ENCODE data around the gene TMUB1. TPM values are rescaled to one million over a fixed set of nuclear protein-coding genes. Genes with fewer than 3 reads are reported as not detected.
A peak's percentile ranks its signal among the peaks of the same experiment; 100 is the strongest.

Gene TMUB1
- total RNA-seq, 1 donor from 2014 or later, result 45.7 TPM

GRCh38 chr7:151103973-151104372, 20.7 kb upstream of the TMUB1 start:
- Mint-ChIP-seq H3K27me3 (ENCODE audit: unreplicated experiment) (peaks cover 8% of the 10 kb centered on the region), H3K4me1 (ENCODE audit: low read depth, unreplicated experiment) (peaks cover 52% of the 10 kb centered on the region), H3K9me3 (ENCODE audit: unreplicated experiment) (peaks cover 11% of the 10 kb centered on the region), H3K27ac (ENCODE audit: unreplicated experiment) (peak overlapping the region; percentile 1), H3K36me3 (ENCODE audit: unreplicated experiment) (no peaks in the 10 kb centered on the region), H3K4me3 (ENCODE audit: unreplicated experiment) (peak overlapping the region; percentile 10)
- DNase-seq, result no peak
- TF ChIP-seq CTCF (IDR thresholded peaks at IDR 0.05; ENCODE audit: partially characterized antibody, unreplicated experiment), result no peak

GRCh38 chr7:151102991-151103390, 19.7 kb upstream of the TMUB1 start:
- TF ChIP-seq CTCF (IDR thresholded peaks at IDR 0.05; ENCODE audit: partially characterized antibody, unreplicated experiment), result no peak
- DNase-seq, result no peak
- H3K4me3 Mint-ChIP-seq (ENCODE audit: unreplicated experiment), result peak overlapping the region; percentile 34
- peak overlapping the region; percentile 33 for H3K27ac Mint-ChIP-seq (ENCODE audit: unreplicated experiment)
- H3K4me1 Mint-ChIP-seq (ENCODE audit: low read depth, unreplicated experiment), result peaks cover 44% of the 10 kb centered on the region
- H3K36me3 Mint-ChIP-seq (ENCODE audit: unreplicated experiment), result no peaks in the 10 kb centered on the region
- peaks cover 11% of the 10 kb centered on the region for H3K9me3 Mint-ChIP-seq (ENCODE audit: unreplicated experiment)
- H3K27me3 Mint-ChIP-seq (ENCODE audit: unreplicated experiment), result peaks cover 6% of the 10 kb centered on the region

GRCh38 chr7:151101621-151102396, 18.5 kb upstream of the TMUB1 start:
- peaks cover 44% of the 10 kb centered on the region for H3K4me1 Mint-ChIP-seq (ENCODE audit: low read depth, unreplicated experiment)
- no peak for TF ChIP-seq CTCF (IDR thresholded peaks at IDR 0.05; ENCODE audit: partially characterized antibody, unreplicated experiment)
- peaks cover 11% of the 10 kb centered on the region for H3K9me3 Mint-ChIP-seq (ENCODE audit: unreplicated experiment)
- H3K4me3 Mint-ChIP-seq (ENCODE audit: unreplicated experiment), result no peak overlapping the region
- peaks cover 5% of the 10 kb centered on the region for H3K27me3 Mint-ChIP-seq (ENCODE audit: unreplicated experiment)
- DNase-seq, result no peak
- H3K27ac Mint-ChIP-seq (ENCODE audit: unreplicated experiment), result peak overlapping the region; percentile 22
- H3K36me3 Mint-ChIP-seq (ENCODE audit: unreplicated experiment), result no peaks in the 10 kb centered on the region

- peak overlapping the region; percentile 20 for H3K4me3 Mint-ChIP-seq (ENCODE audit: unreplicated experiment)
- peaks cover 44% of the 10 kb centered on the region for H3K4me1 Mint-ChIP-seq (ENCODE audit: low read depth, unreplicated experiment)
- DNase-seq, result no peak
- no peak overlapping the region for H3K27ac Mint-ChIP-seq (ENCODE audit: unreplicated experiment)
- no peaks in the 10 kb centered on the region for H3K36me3 Mint-ChIP-seq (ENCODE audit: unreplicated experiment)
- no peak for TF ChIP-seq CTCF (IDR thresholded peaks at IDR 0.05; ENCODE audit: partially characterized antibody, unreplicated experiment)
- peaks cover 11% of the 10 kb centered on the region for H3K9me3 Mint-ChIP-seq (ENCODE audit: unreplicated experiment)
- peaks cover 4% of the 10 kb centered on the region for H3K27me3 Mint-ChIP-seq (ENCODE audit: unreplicated experiment)
Measured at GRCh38 chr7:151100921-151101320, 17.6 kb upstream of the TMUB1 start.

- Mint-ChIP-seq H3K4me3 (ENCODE audit: unreplicated experiment) (no peak overlapping the region), H3K36me3 (ENCODE audit: unreplicated experiment) (no peaks in the 10 kb centered on the region), H3K27ac (ENCODE audit: unreplicated experiment) (no peak overlapping the region), H3K9me3 (ENCODE audit: unreplicated experiment) (peaks cover 7% of the 10 kb centered on the region), H3K27me3 (ENCODE audit: unreplicated experiment) (peaks cover 3% of the 10 kb centered on the region), H3K4me1 (ENCODE audit: low read depth, unreplicated experiment) (peaks cover 46% of the 10 kb centered on the region)
- TF ChIP-seq CTCF (IDR thresholded peaks at IDR 0.05; ENCODE audit: partially characterized antibody, unreplicated experiment), result no peak
- DNase-seq, result no peak
Measured at GRCh38 chr7:151099486-151100211, 16.4 kb upstream of the TMUB1 start.
